WTC11 (cell line): ENCODE data around the gene KLHDC4. TPM values are rescaled to one million over a fixed set of nuclear protein-coding genes. Genes with fewer than 3 reads are reported as not detected.

Experiments used
- AR ChIP-seq: fragments of 250-450 bp; sonication (Bioruptor Pico); IDR thresholded peaks from 2 replicates; pipeline ENCODE4 v1.9.0; 2021; ENCODE audit warnings: mild to moderate bottlenecking
- CREB1 ChIP-seq: sonication (generic); formaldehyde crosslinking; IDR thresholded peaks from 2 replicates; pipeline ENCODE4 v1.8.0; 2023; ENCODE audit warnings: mild to moderate bottlenecking, missing genetic modification reagents
- CREM ChIP-seq: sonication (generic); formaldehyde crosslinking; IDR thresholded peaks from 2 replicates; pipeline ENCODE4 v1.8.1; 2022; ENCODE audit warnings: mild to moderate bottlenecking, missing genetic modification reagents, moderate library complexity
- ETV6 ChIP-seq: sonication (generic); formaldehyde crosslinking; IDR thresholded peaks from 2 replicates; pipeline ENCODE4 v1.8.1; 2022; ENCODE audit warnings: mild to moderate bottlenecking, missing genetic modification reagents
- FOXP4 ChIP-seq: sonication (generic); formaldehyde crosslinking; IDR thresholded peaks from 2 replicates; pipeline ENCODE4 v1.8.0; 2022; ENCODE audit warnings: mild to moderate bottlenecking, missing genetic modification reagents
- GABPB1 ChIP-seq: sonication (generic); formaldehyde crosslinking; IDR thresholded peaks from 2 replicates; pipeline ENCODE4 v1.8.1; 2023; ENCODE audit warnings: mild to moderate bottlenecking, missing genetic modification reagents
- GRHL2 ChIP-seq: fragments of 250-450 bp; sonication (Bioruptor Pico); IDR thresholded peaks from 2 replicates; pipeline ENCODE4 v1.8.0; 2022; ENCODE audit warnings: mild to moderate bottlenecking, moderate library complexity; ENCODE audit not compliant: insufficient replicate concordance, severe bottlenecking
- GTF2I ChIP-seq: fragments of 250-450 bp; sonication (Bioruptor Pico); conservative IDR thresholded peaks from 2 replicates; pipeline ENCODE4 v1.4.0; 2021; ENCODE audit warnings: mild to moderate bottlenecking
- HMGXB4 ChIP-seq: sonication (generic); formaldehyde crosslinking; IDR thresholded peaks from 2 replicates; pipeline ENCODE4 v1.8.1; 2023; ENCODE audit warnings: mild to moderate bottlenecking, moderate library complexity, missing genetic modification reagents
- IRF1 ChIP-seq: sonication (generic); formaldehyde crosslinking; IDR thresholded peaks from 2 replicates; pipeline ENCODE4 v1.8.0; 2023; ENCODE audit warnings: missing genetic modification reagents
- MYBL2 ChIP-seq: sonication (generic); formaldehyde crosslinking; IDR thresholded peaks from 2 replicates; pipeline ENCODE4 v1.8.1; 2023; ENCODE audit warnings: mild to moderate bottlenecking, moderate library complexity, missing genetic modification reagents
- NFYB ChIP-seq: sonication (generic); formaldehyde crosslinking; conservative IDR thresholded peaks from 2 replicates; pipeline ENCODE4 v1.8.0; 2022; ENCODE audit warnings: low read depth, missing genetic modification reagents
- OVOL2 ChIP-seq: fragments of 250-450 bp; sonication (Bioruptor Pico); IDR thresholded peaks from 2 replicates; pipeline ENCODE4 v1.9.0; 2021; ENCODE audit warnings: mild to moderate bottlenecking, borderline replicate concordance
- SP1 ChIP-seq: sonication (generic); formaldehyde crosslinking; conservative IDR thresholded peaks from 2 replicates; pipeline ENCODE4 v1.8.1; 2022; ENCODE audit warnings: missing genetic modification reagents
- TEAD4 ChIP-seq: sonication (generic); formaldehyde crosslinking; IDR thresholded peaks from 2 replicates; pipeline ENCODE4 v1.8.0; 2022; ENCODE audit warnings: mild to moderate bottlenecking, missing genetic modification reagents
- TP53 ChIP-seq: sonication (generic); formaldehyde crosslinking; IDR thresholded peaks from 2 replicates; pipeline ENCODE4 v1.8.1; 2023; ENCODE audit warnings: mild to moderate bottlenecking, missing genetic modification reagents
- USF2 ChIP-seq: sonication (generic); formaldehyde crosslinking; IDR thresholded peaks from 2 replicates; pipeline ENCODE4 v1.8.1; 2023; ENCODE audit warnings: mild to moderate bottlenecking, missing genetic modification reagents, moderate library complexity
- ZBTB43 ChIP-seq: sonication (generic); formaldehyde crosslinking; IDR thresholded peaks from 2 replicates; pipeline ENCODE4 v1.8.1; 2023; ENCODE audit warnings: mild to moderate bottlenecking, missing genetic modification reagents
- ZNF416 ChIP-seq: fragments of 250-450 bp; sonication (Bioruptor Pico); IDR thresholded peaks from 2 replicates; pipeline ENCODE4 v1.9.0; 2021; ENCODE audit warnings: mild to moderate bottlenecking, inconsistent platforms
- ZNF425 ChIP-seq: fragments of 250-450 bp; sonication (Bioruptor Pico); conservative IDR thresholded peaks from 2 replicates; pipeline ENCODE4 v1.9.0; 2021; ENCODE audit warnings: mild to moderate bottlenecking
- ZNF512 ChIP-seq: sonication (generic); formaldehyde crosslinking; IDR thresholded peaks from 2 replicates; pipeline ENCODE4 v1.8.1; 2022; ENCODE audit warnings: missing genetic modification reagents, borderline replicate concordance
- ZNF532 ChIP-seq: fragments of 250-450 bp; sonication (Bioruptor Pico); IDR thresholded peaks from 2 replicates; pipeline ENCODE4 v1.9.0; 2021; ENCODE audit warnings: mild to moderate bottlenecking, borderline replicate concordance
- total RNA-seq: library from RNA; stranded (reverse); gene quantifications from 3 replicates; pipeline ENCODE4 v1.2.3, GENCODE V29; 2021

The KLHDC4 gene
- total RNA-seq, 1 experiment from 2014 or later = 63.6 TPM

- peak; percentile 47; the same call in 1 of the 2 replicates for TF ChIP-seq ZBTB43
- TF ChIP-seq ZNF512 (CRISPR knock-in tag) = no peak
- no peak for TF ChIP-seq GTF2I (CRISPR knock-in tag)
- TF ChIP-seq GABPB1 (CRISPR knock-in tag) = no peak
- peak; percentile 44; the same call in 1 of the 2 replicates for TF ChIP-seq ETV6 (CRISPR knock-in tag)
- peak; percentile 86; the same call in 1 of the 2 replicates for TF ChIP-seq FOXP4
- TF ChIP-seq ZNF532 (CRISPR knock-in tag) = no peak
- TF ChIP-seq MYBL2 (CRISPR knock-in tag) = peak; percentile 52; the same call in 1 of the 2 replicates
- no peak; the same call in 1 of the 2 replicates for TF ChIP-seq NFYB
- no peak for TF ChIP-seq ZNF416 (CRISPR knock-in tag)
- TF ChIP-seq CREM (CRISPR knock-in tag) = no peak
- TF ChIP-seq TP53 (CRISPR knock-in tag) = no peak
- peak; percentile 70 for TF ChIP-seq TEAD4 (CRISPR knock-in tag)
- no peak for TF ChIP-seq AR
- no peak for TF ChIP-seq OVOL2
- TF ChIP-seq ZNF425 (CRISPR knock-in tag) = no peak
- TF ChIP-seq SP1 (CRISPR knock-in tag) = no peak
- no peak for TF ChIP-seq CREB1 (CRISPR knock-in tag)
- TF ChIP-seq GRHL2 (CRISPR knock-in tag) = no peak
- peak; percentile 74; the same call in 1 of the 2 replicates for TF ChIP-seq IRF1 (CRISPR knock-in tag)
- TF ChIP-seq HMGXB4 (CRISPR knock-in tag) = no peak
- TF ChIP-seq USF2 (CRISPR knock-in tag) = no peak
Measured at GRCh38 chr16:87661561-87661960, 104.2 kb downstream of the KLHDC4 start (continued).
